ENCODE measurements around the gene OPN1SW.
A peak's percentile ranks its signal among the peaks of the same experiment; 100 is the strongest.

OPN1SW gene

DNA sequence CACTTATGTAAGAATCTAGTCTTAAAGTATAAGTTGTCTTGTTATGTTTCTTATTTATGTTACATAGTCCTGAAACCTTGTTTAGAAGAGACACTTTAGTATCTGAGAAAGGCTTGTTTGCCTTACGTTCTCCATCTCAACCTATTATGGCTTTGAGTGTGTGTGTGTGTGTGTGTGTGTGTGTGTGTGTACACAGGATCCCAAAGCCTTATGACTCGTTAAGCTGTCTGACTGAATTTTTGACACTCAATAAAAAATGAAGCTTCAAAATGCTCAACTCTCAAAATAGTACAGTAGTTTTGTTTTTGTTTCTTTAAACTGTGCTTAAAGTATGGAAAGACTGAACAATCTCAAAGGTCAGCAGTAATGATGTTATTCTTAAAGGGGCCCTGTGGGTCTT is 18.4 kb downstream of the OPN1SW start:
- DNase-seq, result no peak

DNA sequence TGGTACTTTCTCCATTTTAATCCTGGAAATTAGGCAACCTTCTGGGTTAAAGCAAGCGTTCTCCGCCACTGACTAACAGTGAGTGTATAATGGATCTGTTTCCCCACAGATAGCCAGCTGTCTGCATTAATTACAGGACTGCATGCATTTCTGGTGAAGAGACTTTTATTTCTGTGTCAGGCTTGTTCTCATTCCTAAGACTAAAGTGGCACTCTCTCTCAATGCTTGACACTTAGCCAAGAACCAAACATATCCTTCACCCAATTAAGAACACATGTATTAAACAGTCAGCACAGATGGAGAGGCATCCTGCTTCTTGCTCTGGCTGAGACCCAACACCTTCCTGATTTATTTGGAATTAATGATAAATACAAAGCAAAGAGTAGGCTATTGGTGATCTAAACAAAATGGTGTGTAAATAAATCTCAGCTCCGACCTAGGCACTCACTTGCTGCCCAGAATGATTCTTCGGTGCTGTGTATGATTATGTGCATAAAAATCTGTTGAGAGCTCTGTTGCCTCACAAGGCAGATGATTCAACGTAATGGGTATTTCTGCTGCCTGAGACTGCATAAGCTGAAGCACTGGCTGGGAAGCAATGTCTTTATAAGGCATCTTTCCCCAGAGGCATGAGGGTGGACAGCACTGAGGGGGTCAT is 19.6 kb downstream of the OPN1SW start:
- no peak for DNase-seq

DNA sequence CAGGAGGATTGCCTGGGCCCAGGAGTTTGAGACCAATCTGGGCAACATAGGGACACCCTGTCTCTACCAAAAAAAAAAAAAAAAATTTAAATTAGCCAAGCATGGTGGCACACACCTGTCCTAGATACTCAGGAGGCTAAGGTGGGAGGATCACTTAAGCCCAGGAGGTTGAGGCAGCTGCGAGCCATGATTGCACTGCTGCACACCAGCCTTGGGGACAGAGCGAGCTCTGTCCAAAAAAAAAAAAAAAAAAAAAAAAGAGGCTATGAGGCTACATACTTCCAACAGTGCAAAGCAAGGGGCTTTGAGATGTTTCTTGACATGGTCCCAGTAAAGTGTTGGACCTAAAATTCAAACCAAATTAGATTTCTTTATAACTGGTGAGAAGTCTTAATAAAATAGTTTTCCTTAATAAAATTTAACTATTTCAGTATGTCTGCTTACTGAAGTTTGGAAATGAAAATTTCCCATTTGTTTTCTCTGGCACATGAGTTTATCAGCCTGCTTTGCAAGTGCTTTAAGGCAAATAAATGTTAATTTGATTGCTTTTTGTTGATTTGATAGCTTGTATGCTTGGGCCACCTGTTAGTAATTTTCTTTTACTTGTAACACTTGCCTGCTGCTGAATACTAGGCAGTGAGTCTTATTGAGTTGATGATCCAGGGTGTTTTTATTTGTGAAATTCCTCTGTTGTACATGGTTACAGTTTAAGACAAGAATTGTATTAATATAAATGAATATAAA is 20.3 kb downstream of the OPN1SW start:
- DNase-seq, result no peak

DNA sequence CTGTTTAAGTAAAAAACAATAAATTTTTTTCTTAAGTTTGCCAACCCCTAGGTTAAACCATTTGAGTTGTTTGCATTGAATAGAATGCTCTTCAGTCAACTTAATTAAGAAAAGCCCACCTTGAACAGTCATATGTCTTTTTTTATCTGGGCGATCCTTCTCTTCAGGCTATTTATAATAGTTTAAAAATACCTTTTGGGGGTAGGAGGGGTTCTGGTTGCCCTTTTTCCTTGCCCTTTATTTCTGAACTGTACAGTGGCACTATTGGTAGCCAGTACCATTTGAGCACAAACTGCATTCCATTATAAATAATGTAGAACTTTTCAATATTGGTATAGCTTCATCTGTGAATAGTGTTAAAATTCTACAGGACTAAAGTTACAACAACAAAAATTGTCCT is 23.3 kb downstream of the OPN1SW start:
- DNase-seq, result no peak

DNA sequence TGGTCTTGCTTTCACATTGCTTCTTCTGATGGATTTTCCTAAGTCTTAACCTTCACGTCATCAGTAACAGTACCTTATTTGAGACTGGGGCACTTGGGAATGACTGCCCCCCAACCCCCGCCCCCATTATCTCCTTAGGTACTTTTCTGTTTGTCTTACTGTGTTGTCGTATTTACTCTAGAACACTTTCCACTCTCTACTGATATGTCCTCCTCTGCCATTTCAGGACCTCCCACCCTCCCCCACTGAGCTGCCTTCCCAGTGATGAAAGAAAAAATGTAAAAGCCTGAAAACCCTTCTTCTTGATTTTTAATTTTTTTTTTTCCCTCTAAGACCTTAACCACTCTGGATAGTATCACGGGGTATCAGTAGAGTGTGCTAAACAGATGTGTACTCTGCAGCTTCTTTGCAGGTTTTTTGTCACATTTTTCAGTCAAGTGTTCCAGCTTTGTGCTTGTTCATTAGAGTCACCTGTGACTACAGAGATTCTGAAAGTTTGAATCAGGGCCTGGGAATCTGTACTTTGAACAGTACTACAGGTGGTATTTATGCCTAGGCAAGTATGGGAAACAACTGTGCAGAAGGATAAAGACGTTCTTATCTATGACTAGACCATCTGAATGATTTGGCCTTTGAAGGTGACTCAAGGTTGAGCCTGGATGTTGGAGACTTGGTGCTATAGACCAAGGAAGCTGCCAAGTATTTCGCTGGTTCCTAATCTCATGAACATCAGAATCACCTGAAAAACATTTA is 28.1 kb downstream of the OPN1SW start:
- no peak for DNase-seq

DNA sequence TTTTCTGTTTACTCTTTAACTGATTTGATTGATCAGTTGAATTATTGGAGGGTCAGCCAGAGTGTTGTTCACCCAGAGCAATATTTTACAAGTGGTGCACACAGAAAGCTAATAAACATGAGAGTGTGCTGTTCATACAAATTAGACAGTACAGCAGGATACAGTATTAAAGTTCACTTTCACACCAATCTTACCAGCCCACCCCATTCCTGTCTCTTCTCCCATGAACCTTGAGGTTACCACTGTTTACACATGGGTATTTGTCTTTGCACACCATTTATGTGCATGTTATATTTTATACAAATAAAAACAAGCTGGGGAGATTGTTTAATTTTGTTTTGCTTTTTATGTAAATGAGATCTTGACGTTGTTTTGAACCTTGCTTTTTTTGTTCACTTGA is 29.9 kb downstream of the OPN1SW start:
- DNase-seq, result no peak

DNA sequence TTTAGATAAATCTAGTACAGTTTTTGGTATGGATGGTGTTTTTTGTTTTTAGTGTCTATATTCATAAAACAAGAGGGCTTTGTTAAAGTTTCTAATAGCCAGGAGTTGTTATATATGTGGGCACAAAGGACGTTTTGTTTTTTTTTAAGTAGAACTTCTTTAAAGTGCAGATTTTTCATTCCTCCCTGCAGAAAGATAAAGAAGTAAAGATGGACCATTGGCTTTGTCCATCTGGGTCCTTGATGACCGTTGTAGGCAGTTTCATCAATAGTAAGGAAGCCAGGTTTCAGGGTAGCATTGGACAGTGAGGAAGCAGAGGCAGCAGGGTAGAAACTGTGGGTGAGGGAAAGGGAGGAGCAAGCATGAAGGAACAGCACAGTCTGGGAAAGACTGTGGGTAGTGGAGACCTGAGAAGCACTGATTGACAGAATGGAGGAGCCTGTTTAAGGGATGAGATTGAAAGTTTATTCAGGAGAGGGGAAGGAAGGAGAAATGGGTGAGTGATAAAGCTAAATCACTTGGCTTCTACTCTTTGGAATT is 31.2 kb downstream of the OPN1SW start:
- no peak for DNase-seq

DNA sequence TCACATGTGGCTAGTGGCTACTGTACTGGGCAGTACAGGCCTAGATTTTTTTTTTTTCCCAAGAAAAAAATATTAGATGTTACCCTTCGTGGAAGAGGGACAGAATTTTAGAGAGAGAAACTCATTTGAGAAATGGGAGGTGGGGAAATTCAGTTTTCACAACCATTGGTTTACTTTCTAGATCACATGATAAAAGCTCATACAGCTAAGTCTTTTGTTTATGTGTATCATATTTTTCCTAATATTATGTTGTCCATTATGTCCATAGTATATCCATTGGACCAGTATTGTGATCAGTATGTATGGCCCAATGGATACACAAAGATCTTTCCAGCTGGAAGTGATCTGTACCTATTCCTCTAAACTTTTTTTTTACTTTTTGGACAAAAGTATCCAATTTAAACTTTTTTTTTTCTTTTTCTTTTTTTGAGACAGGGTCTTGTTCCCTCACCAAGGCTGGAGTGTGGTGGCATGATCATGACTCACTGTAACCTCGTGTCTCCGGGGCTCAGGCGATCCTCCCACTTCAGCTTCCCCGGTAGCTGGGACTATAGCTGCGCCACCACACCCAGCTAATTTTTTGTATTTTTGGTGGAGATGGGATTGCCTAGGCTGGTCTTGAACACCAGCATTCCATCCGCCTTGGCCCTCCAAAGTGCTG is 32.4 kb downstream of the OPN1SW start:
- no peak for DNase-seq

DNA sequence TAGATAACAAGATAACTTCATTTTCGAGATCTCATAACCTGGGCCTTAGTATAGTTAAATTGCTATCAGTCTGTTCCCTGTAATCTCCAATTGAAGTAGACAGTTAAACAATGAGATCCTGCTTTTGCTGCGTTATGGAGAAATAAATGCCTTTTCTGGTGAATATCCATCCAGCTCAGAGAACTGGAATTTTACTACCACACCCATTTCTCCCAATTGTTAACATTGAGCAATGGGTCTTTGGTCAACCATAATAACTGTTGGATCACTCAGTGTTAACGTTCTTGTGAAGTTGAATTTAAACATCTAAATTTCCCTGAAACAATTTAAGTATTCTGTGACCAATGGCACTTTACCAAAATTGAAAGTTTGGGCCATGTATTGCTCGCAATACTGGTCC is 33.4 kb downstream of the OPN1SW start:
- DNase-seq, result no peak

DNA sequence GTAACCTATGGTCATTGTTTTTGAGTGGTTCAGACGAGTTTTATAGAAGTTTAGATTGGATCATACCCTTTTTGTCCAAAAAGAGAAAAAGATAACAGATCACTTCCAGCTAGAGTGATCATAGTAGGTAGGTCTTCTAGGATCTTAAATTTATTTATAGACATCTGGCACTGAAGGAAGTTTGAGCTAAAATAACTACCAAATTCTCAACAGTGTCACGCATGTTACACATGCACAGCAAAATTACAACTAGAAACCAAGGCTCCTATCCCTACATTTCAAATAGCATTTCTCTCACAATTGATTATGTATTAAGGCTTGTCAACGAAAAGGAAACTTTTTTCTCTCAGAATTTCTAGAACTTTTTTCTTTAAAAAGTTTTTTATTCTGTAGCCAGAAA is 34.1 kb downstream of the OPN1SW start:
- DNase-seq, result no peak

DNA sequence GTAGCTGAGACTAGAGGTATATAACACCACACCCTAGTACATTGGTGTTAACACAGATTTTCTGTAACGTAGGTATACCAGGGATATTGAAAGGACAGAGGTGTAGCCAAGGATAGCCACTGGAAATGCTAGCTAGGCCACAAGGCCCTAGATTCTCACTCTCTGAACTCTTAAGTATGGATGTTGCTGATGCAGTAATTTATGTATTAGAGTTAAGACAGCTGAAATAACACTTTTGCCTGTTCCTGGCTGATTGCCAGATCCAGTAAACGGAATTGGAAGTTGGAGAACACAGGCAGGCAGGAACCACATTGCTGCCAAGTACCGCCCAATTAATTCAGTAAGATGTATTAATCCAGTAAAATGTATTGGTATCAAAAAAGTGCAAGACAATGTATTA is 34.6 kb downstream of the OPN1SW start:
- DNase-seq, result no peak

DNA sequence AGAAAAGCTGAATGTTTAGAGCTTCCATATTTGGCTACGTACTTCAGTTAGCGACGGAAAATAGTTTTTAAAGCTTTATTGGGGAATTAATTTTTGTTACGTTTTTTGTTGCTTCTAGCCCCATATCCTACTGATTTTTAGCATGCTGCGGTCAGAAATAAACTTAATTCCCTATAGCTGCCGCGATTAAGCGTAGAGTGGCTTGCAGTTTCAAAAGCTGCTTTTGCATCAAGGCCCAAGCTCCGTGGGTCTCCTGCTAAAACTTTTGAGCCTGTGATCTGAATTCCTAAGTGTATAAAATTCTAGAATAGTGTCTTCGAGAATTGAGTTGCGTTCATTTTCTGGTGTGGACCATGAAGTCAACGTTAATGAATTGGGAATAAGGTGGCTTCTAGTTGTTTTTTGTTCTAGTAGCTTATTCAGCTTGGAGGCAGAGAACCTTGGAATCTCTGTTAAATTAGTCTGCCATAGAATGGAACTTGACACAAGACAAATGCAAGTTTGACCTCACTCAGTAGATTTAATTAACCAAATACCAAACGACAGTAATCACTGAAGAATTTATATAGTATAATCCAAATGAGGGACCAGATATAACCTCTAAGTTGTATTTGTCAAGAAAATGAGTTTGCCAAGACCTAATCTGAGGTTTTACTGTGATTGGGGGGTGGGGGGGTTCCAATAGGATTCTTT is 35.5 kb downstream of the OPN1SW start:
- no peak for DNase-seq

DNA sequence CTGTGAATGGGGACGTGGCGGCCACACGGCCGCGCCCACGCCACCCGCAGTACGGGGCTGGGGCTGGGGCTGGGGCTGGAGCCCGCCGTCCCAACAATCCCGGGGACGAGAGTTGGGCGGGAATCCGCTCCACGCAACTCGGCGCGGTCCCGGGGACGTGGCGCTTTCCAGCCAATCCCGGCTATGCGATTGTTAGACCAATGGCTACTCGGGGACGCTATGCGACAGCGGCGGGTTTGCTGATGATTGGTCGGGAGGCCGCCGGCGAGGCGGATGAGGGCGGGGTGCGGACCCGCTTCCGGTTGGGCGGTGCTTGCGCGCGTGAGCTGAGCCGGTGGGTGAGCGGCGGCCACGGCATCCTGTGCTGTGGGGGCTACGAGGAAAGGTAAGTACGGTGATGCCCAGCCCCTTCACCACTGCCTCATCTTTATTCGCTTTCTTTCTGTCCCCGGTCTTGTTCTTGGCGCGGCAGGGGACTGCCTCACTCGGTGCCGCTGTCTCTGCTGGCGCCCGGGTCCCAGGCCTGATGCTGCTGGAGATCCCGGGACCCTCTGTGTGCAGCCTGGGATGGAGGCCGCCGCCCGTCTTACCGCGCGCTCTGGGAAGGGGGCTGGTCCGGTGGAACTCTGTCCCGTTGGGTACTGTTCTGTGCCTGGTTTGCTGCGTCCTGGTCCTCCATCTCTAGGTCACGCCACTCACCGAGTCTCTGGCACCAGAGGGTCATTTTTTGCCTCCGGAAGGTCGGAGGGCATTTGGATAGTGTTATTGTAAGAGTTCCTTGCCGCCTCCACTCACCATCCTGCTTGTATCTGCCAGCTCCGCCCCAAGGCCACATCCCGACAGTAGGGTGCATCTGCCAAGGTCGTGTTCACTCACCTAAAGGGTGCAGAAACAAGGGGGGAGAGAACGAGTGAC is 36.3 kb downstream of the OPN1SW start, which contains the start of gene CALU:
Gene CALU (plus strand): TSS at position 312 of the 915 bp plus-strand sequence. CDS start 9,225 bp downstream, outside the sequence.
- DNase-seq, result peak; percentile 95

DNA sequence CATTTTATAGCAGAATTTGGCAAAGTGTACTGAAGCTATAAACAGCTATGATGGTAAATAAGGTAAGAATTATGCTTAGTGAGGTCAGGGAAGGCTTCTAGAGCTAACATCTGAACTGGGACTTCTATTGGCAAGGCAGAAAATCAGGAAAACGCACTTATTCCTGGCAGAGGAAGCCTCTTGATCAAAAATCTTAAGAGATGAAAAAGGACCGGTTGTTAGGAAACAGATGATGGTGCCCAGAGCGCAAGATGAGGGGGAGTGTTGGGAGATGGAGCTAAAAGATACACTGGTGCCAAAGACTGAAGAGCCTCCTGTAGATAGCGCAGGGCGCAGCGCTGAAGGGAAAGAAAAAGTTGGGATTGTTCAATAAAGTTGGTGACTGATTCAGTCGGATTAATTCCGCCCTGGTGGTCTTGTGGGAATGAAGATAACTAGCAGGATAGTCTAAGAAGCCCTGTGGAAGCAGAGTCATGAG is 37.0 kb downstream of the OPN1SW start:
- no peak for DNase-seq

DNA sequence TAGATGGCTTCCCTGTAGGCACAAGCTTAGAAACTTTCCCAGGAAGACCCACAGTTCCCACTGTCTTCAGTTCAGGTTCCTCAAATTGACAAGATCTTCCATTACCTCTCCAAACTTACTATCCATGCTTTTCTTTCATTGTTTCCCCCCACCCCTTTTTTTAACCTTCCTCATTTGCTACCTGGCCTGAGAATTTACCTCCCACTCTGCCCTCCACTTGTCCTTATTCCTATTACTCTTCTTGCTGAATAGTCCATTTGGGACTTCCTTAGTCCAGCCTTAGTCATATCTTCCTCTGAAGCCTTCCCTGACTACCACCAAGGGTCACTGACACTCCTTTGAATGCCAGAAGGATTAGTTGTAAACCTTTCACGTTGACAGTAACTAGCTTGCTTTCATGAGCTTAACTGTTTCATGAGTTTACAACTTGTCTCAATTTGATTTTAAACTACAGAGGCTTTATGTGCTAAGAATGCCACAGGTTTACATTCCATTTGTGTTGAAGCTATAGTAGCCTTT is 37.7 kb downstream of the OPN1SW start:
- DNase-seq, result no peak

DNA sequence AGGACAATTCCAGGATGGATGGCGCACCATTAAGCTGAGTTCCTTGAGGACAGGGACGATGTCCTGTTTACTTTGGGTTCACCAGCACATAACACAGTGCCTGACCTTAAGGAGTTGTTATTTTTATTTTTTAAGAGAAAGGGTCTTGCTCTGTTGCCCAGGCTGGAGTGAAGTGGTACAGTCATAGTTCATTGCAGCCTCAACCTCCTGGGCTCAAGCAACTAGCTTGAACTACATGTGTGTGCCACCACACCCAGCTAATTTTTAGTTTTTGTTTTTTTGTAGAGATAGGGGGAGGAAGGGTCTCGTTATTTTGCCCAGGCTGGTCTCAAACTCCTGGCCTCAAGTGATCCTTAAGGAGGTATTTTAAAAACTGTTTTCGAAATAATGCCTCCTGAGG is 38.2 kb downstream of the OPN1SW start:
- DNase-seq, result no peak

DNA sequence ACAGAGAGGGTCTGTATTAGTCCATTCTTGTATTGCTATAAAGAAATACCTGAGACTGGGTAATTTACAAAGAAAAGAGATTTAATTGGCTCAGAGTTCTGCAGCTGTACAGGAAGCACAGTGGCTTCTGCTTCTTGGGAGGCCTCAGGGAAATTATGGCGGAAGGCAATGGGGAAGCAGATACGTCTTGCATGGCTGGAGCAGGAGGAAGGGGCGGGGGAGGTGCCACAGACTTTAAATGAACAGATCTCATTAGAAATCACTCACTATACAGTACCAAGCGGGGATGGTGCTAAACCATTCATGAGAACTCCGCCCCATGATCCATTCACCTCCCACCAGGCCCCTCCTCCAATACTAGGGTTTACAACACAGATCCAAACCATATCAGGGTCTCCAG is 40.2 kb downstream of the OPN1SW start:
- no peak for DNase-seq

DNA sequence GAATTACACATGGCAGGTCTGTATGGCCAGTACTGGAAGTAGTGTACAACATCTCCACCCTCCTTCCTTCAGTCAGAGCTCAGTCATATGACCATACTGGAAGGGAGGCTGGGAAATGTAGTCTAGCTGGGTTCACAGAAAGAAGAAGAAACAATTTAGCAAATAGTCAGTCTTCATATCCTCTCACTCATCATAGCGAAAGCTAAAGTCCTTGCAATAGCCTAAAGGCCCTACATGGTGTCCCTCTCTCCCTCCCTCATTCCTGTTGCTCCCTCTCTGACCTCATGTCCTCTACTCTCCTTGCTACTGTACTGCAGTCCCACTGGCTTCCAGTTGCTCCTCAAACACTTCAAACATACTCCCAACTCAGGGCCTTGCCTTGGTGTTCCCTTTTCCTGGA is 40.7 kb downstream of the OPN1SW start:
- DNase-seq, result no peak

DNA sequence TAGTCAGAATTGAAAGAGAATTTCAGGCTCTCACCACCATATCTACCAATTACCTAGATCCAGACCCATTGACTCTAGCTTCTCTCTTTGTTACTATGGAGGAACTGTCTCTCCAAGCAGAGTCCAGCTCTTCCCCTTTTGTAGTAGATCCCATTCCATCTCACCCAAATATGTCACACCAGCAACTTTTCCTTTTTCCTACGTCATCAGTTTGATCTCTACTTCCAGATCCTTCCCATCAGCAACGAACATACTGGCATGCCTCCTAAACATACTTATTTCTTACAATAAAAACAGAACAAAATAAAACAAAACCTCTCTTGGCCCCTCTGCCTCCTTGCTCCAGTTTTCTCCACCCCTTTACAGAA is 42.3 kb downstream of the OPN1SW start:
- no peak for DNase-seq

DNA sequence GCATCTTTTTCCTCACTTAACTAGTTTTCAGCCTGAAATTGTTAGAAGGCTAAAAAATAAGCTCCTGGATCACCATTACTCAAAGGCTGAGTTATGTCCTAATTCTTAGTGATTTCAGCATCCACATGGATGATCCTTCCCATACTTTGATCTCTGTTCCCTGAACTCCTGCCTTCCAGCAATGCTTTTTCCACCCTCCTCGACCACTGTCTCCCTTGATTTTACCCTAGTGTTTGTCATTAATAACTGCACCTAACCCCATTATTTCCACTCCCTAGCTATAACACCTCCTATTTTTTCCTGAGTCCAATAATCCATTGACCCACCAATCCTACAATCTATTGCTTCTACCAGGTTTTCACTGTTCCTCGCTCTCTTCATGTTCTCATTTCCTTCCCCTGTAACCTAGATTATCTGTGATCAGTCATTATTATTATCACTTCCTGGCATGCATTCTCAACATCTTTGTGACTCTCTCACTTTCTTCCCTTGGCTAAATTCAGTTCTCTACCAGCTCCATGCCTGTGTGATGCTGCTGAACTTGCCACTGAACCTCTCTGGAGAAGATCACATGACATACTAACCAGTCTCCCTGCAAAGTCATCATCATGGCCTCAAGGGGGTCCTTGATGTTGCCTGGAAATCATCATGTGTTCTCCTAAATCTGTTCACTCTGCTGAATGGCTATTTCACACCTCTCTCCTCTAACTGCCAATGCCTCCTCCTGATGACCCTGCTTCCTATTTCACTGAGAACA is 42.9 kb downstream of the OPN1SW start:
- no peak for DNase-seq
